ENCODE data around the gene RPL13A. TPM values are rescaled to one million over a fixed set of nuclear protein-coding genes. Genes with fewer than 3 reads are reported as not detected.

The RPL13A gene
- total and polyA plus RNA-seq, 2 experiments from 2014 or later, result 2,105 to 2,412 TPM

- H3K4me3 ChIP-seq, result no peak overlapping the region
- no peaks in the 10 kb centered on the region for H3K79me2 ChIP-seq (replicated peaks; ENCODE audit: insufficient read depth)
- H3K27ac Mint-ChIP-seq, result no peak overlapping the region
These were observed 43.3 kb downstream of the RPL13A start for GRCh38 chr19:49530708-49531107.

More at GRCh38 chr19:49530708-49531107, 43.3 kb downstream of the RPL13A start:
- Mint-ChIP-seq H3K36me3 (ENCODE audit: low read depth) (peaks cover 12% of the 10 kb centered on the region), H3K4me1 (peaks cover 24% of the 10 kb centered on the region), H3K27me3 (ENCODE audit: insufficient read depth, low read depth, poor library complexity) (peaks cover 27% of the 10 kb centered on the region), H3K4me3 (no peak overlapping the region; the same call in 2 of the 3 replicates), H3K9me3 (no peaks in the 10 kb centered on the region)
- no peaks in the 10 kb centered on the region; the same call in 1 of the 2 replicates for H4K20me1 ChIP-seq (replicated peaks; ENCODE audit: insufficient read depth)
- no peak overlapping the region for H3K4me2 ChIP-seq
- H3K36me3 ChIP-seq (ENCODE audit: insufficient read depth), result no peaks in the 10 kb centered on the region; the same call in 1 of the 2 replicates
- H3F3A ChIP-seq (replicated peaks; ENCODE audit: low read depth), result peaks cover 26% of the 10 kb centered on the region
- ATAC-seq (no peak), DNase-seq (ENCODE audit: low spot score) (no peak)
- H3K9me2 ChIP-seq (ENCODE audit: insufficient read depth), result no peaks in the 10 kb centered on the region
- no peak overlapping the region for H3K27ac ChIP-seq (ENCODE audit: low read depth)
- H3K4me1 ChIP-seq (ENCODE audit: insufficient read depth), result peaks cover 7% of the 10 kb centered on the region; the same call in 1 of the 2 replicates
- no peaks in the 10 kb centered on the region for H3K27me3 ChIP-seq (ENCODE audit: insufficient read depth)
- H2AFZ ChIP-seq, result no peak overlapping the region
- TF ChIP-seq CREB1 (CRISPR knock-in tag; IDR thresholded peaks at IDR 0.05; ENCODE audit: low read depth), result no peak
- no peak for TF ChIP-seq EZH2 (IDR thresholded peaks at IDR 0.05; ENCODE audit: low read depth, unreplicated experiment)
- TF ChIP-seq ETS1 (IDR thresholded peaks at IDR 0.05), result no peak
- no peak for TF ChIP-seq ZNF114 (CRISPR knock-in tag; IDR thresholded peaks at IDR 0.05)
- TF ChIP-seq POLR2AphosphoS5 (IDR thresholded peaks at IDR 0.05; ENCODE audit: low read depth), result no peak
- no peak for TF ChIP-seq JUNB (IDR thresholded peaks at IDR 0.05; ENCODE audit: unreplicated experiment)
- no peak for TF ChIP-seq ZNF331 (CRISPR knock-in tag; IDR thresholded peaks at IDR 0.05; ENCODE audit: low read depth)
- TF ChIP-seq REST (IDR thresholded peaks at IDR 0.05; ENCODE audit: unreplicated experiment), result no peak
- no peak for TF ChIP-seq NANOG (IDR thresholded peaks at IDR 0.05; ENCODE audit: borderline replicate concordance)
- TF ChIP-seq STAT1 (IDR thresholded peaks at IDR 0.05; ENCODE audit: unreplicated experiment), result no peak
- no peak for TF ChIP-seq ZNF462 (CRISPR knock-in tag; IDR thresholded peaks at IDR 0.05)
- no peak for TF ChIP-seq EZH2phosphoT487 (IDR thresholded peaks at IDR 0.05; ENCODE audit: unreplicated experiment)

All from GM23338 (cell line).